AG08396 (cell line): ENCODE measurements around the gene ZIC4.

Experiments
- DNase-seq: peaks from one replicate; pipeline ENCODE4 v3.0.0; 2012; ENCODE audit warnings: low spot score, mixed read lengths

ZIC4 gene

GRCh38 chr3:147406028-147406931 lies at the start of gene ZIC4:
ZIC4 (minus strand) TSS chr3:147406543; CDS start chr3:147402797, 3,746 bp downstream.
- DNase-seq, result no peak

GRCh38 chr3:147449669-147450068 lies 43.3 kb upstream of the ZIC4 start:
- DNase-seq, result no peak

GRCh38 chr3:147447224-147447623 lies 40.9 kb upstream of the ZIC4 start:
- DNase-seq, result no peak

DNA sequence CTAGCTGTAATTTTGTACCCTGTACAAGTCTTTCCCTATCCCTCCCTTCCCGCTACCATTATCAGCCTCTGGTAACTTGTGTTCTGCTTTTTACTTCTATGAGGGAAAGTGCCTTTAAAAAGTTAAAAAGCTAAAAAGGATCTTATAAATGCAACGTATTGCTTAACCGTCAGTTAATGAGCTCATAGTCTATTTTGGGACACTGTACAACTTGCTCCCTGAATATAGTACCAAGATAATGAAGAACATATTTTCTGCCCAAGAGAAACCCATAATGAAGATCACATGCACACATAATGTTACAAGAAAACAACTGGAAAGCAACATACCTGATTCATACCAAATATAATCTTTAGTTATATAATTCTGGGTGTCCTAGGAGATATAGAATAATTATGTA lies 25.4 kb upstream of the ZIC4 start:
- DNase-seq, result no peak

DNA sequence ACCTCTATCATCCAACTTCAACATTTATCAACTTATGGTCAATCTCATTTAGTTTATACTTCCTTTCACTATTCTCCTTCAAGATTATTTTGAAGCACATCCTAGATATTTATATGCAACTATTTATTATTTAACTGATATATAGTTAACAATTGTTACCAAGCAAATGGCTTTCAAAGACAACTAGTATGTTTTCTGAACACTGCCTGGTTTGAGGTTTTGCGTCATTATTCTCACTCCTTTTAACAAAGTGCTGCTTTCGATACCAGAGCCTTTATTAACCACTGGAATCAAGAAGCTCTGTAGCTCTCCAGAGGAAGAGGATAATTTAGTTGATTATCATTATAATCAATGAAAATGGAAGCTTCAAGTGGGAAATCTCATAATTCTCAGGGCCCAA lies 22.4 kb upstream of the ZIC4 start:
- DNase-seq, result no peak

DNA sequence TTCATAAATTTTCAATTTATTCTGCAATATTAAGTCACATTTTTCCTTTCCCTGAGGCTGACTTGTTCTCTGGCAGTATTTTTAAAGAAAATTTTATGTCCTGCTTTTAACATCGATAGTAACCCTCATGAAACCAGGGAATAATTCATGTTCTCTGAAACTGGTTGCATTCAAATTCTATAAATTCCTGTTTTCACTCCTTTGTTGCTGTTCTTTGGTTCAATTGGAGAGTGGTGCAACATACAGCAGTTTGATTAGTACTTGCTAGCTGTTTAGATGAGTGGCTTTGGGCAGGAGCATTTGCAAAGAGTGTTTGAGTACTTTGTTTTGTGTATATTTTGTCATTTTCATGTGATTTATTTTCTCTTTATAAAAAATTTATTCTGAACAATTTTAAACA lies 22.0 kb upstream of the ZIC4 start:
- DNase-seq, result no peak

- peak; percentile 1 for DNase-seq
These were observed 21.4 kb upstream of the ZIC4 start for GRCh38 chr3:147427746-147428145.

GRCh38 chr3:147426931-147427330 lies 20.6 kb upstream of the ZIC4 start:
- DNase-seq, result no peak

DNA sequence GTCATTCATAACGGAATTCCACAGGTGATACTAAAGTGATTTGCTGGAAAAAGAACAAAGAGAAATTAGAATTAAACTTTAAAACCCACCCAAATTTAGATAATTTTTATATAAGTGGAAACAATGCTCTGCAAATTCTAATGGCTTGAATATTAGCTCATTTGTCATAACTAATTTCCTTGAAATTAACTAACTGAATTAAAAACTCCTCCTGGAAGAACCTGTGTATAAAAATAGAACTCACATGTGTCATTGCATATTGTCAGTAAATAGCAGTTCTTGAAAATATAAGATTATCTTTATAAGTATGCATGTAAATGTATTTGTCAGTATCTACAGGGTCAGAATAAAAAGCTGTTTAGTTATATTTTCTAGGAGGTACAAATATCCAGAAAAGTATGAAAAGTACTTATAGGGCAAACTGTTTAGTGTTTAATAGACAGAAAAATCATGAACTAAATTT lies 19.1 kb upstream of the ZIC4 start:
- DNase-seq, result no peak

GRCh38 chr3:147424581-147425387 lies 18.4 kb upstream of the ZIC4 start:
- no peak for DNase-seq

GRCh38 chr3:147423798-147424580 lies 17.6 kb upstream of the ZIC4 start:
- DNase-seq, result peak; percentile 7

- no peak for DNase-seq
These were observed 17.1 kb upstream of the ZIC4 start for GRCh38 chr3:147423537-147423797.

GRCh38 chr3:147422601-147423536 lies 16.5 kb upstream of the ZIC4 start:
- peak; percentile 18 for DNase-seq

GRCh38 chr3:147422196-147422595 lies 15.9 kb upstream of the ZIC4 start:
- DNase-seq, result peak; percentile 5

GRCh38 chr3:147421184-147421912 lies 15.0 kb upstream of the ZIC4 start:
- peak; percentile 6 for DNase-seq

DNA sequence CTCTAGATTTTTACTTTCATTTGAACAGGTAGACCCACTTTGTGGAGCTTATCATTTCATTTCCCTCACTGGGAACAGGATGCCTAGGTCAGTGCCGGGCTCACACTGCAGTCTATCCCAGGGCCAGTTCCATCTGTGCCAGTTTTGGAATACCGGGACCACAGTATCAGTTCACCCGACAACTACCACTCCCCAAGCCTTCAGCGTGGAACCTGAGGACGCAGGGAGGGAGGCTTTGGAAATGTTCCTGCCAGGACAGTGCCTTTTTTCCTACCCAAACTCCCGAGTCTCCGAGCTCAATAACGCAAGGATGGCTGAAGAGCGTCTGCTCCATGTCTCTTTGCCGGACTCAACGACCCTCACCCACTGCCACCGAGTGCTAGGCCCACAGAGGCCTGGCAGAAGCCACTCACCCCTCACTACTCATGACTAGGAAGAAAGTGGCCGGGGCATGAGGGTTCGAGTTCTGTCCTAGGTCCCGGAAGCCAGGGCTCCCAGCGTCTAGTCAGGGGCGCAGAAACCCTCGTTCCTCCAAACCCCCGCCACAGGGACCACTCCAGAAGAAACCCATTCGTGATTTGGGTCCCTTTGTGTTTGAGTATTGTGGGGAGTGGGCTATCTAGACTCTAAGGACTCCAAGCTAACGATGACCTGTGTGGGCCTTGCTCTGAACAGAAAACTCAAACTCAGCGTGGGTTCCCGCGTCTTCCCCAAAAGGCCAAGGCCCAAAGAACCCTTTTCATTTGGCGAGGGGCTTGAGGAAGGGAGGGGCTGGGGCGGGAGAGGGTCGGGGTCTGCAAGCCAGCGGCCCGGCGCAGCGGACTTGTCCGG lies 14.2 kb upstream of the ZIC4 start:
- peak; percentile 4 for DNase-seq

GRCh38 chr3:147419781-147420224 lies 13.5 kb upstream of the ZIC4 start:
- no peak for DNase-seq

DNA sequence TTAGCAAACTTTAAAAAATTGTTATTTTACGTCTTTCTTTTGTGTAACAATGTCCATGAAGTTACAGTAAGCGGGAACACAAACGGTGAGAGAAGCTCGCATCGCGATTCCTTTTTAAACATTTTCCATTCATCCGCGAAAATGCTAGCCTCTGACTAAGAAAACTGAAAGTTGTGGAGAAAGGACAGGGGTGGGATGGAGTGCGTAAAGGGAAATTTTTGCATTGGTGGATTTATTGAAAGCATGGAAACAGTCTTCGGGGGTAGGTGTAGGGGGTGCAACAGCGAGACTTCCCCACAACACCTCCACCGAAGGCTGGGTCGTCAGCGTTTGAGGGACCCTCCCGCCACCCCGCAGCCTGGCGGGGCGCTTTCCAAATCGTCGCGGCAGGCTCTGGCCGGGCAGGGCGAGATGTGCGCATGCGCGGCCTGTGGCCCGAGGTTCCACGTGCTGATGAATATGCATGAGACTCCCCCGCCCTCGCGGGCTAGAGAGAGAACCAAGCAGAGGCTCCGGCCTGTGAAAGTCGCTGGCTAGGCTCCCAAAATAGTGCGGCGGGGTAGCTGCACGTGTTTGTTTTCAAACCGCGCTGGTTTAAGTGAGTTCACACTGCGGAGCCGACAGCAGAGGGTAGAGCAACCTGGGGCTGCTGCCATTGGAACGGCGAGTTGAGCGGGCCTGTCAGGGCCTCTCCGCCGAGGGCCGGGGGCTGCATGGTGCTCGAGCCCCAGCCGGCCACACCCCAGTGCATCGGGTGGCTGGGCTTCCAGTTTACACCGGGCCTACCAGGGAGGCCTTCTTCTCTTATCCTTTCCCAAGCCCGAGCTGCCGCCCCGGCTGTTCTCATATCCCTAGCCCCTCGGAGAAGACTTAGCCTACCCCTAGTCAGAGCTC lies 12.7 kb upstream of the ZIC4 start:
- DNase-seq, result peak; percentile 69

GRCh38 chr3:147418371-147418781 lies 12.0 kb upstream of the ZIC4 start:
- peak; percentile 4 for DNase-seq
